ENCODE measurements around the gene VAMP5.
"Not testable (repeated sequence)": the region's sequence is repeated elsewhere in the genome, so short reads cannot be mapped to it uniquely, and the experiment has no call there.

Gene VAMP5

GRCh38 chr2:85551698-85552678, 32.2 kb upstream of the VAMP5 start:
- peak; percentile 87 for DNase-seq

- no peak for DNase-seq
Measured at GRCh38 chr2:85553184-85553583, 31.0 kb upstream of the VAMP5 start.

GRCh38 chr2:85554980-85555612, 29.1 kb upstream of the VAMP5 start:
- DNase-seq = no peak

GRCh38 chr2:85557130-85557529, 27.1 kb upstream of the VAMP5 start:
- no peak for DNase-seq

GRCh38 chr2:85558160-85558559, 26.1 kb upstream of the VAMP5 start:
- no peak for DNase-seq

- not testable (repeated sequence) for DNase-seq
Measured at GRCh38 chr2:85560403-85560726, 23.9 kb upstream of the VAMP5 start.

GRCh38 chr2:85560812-85561279, 23.4 kb upstream of the VAMP5 start:
- DNase-seq = no peak

- peak; percentile 95 for DNase-seq
Measured at GRCh38 chr2:85561280-85562212, 22.7 kb upstream of the VAMP5 start, which contains the start of gene GGCX. GGCX (minus strand) TSS chr2:85561493; CDS start chr2:85561428, 65 bp downstream.

GRCh38 chr2:85564144-85564563, 20.1 kb upstream of the VAMP5 start:
- peak; percentile 28 for DNase-seq

GRCh38 chr2:85566265-85566664, 18.0 kb upstream of the VAMP5 start:
- no peak for DNase-seq

GRCh38 chr2:85575739-85576138, 8.5 kb upstream of the VAMP5 start:
- DNase-seq = no peak

GRCh38 chr2:85577063-85577385, 7.2 kb upstream of the VAMP5 start:
- no peak for DNase-seq

- peak; percentile 54 for DNase-seq
Measured at GRCh38 chr2:85577386-85578242, 6.6 kb upstream of the VAMP5 start, which contains the start of gene VAMP8. VAMP8 (plus strand) TSS chr2:85577586; CDS start chr2:85577647, 61 bp downstream.

- peak; percentile 57 for DNase-seq
Measured at GRCh38 chr2:85578243-85579180, 5.7 kb upstream of the VAMP5 start.

GRCh38 chr2:85579266-85579935, 4.8 kb upstream of the VAMP5 start:
- no peak for DNase-seq

GRCh38 chr2:85580206-85580605, 4.0 kb upstream of the VAMP5 start:
- no peak for DNase-seq

- no peak for DNase-seq
Measured at GRCh38 chr2:85582492-85582891, 1.7 kb upstream of the VAMP5 start.

GRCh38 chr2:85583667-85584353, 421 bp upstream of the VAMP5 start:
- DNase-seq = peak; percentile 27
